DMS153 (cell line): ENCODE data around the gene CCNT2.
"Not testable (repeated sequence)": the region's sequence is repeated elsewhere in the genome, so short reads cannot be mapped to it uniquely, and the experiment has no call there.

Source experiments
- DNase-seq: peaks from one replicate; lab custom pipeline; 2025; lab: John Stamatoyannopoulos, UW

The CCNT2 gene

DNA sequence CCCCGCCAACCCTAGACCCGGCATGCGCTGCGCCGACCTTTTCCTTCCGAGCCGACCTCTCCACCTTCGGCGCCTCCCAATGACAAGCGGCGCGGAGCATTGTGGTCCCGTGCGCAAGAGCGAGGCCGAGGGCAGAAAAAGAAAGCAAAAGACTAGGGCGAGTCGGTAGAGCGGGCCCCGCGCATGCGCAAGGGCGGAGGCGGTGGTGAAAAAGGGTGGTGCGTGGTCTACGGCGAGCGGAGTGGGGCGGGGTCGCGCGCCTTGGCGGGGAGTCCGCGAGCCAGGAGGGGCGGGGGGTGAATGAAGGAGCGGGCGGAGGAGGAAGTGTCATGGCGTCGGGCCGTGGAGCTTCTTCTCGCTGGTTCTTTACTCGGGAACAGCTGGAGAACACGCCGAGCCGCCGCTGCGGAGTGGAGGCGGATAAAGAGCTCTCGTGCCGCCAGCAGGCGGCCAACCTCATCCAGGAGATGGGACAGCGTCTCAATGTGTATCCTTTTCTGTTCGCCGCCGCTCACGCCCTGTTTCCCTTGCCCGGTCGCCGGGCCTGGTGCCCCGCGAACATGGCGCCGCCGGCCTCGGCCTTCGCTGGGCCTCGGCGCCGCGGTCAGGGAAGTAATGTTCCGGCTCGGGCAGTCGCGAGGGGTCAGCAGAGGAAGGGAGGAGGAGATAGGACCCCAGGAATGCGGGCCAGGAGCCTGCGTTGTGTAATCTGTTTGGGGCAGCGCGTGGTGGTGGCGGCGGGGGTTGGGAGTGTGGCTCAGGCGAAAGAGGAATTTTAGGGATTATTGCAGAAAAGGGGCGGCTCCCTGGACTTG is at the start of gene CCNT2:
Gene CCNT2, plus strand, starts transcription at position 297 of the 815 bp plus-strand sequence. Its CDS starts 33 bp downstream, at position 330.
- DNase-seq, result peak; percentile 98

DNA sequence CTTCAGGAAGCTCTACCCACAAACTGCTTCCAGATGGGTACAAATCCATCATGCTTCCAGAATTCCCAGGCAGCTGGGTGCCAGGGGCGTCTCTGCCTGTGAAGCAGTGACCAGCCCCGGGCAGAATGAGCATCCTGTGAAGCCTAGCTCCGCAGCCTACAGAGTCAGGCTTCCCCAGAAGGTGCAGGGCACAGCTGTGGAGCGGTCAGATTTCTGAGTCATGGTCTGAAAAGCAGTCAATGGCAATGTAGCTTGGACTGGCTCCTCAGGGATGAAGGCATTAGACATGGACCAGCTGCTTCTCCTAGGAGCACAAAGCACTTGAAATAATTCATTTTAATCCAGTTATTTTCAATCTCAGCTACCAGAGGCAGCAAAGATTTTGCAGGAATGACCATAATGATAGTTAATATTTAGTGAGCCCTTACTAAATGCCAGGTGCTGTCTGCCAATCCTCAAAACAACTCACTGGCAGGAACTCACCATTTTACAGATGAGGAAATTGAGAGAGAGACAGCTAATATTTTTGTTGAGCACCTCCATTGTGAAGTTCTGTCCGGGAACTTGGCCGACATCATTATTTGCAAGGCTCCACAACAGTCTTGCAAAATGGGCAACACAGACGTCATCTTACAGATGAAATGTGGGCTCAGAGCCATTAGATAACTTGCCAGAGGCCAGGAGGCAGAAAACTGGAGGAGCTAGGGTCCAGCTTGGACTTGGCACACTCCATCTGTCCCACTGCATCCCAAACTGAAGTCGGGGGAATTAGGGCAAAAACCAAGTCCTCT is 48.5 kb upstream of the CCNT2 start:
- DNase-seq, result no peak

DNA sequence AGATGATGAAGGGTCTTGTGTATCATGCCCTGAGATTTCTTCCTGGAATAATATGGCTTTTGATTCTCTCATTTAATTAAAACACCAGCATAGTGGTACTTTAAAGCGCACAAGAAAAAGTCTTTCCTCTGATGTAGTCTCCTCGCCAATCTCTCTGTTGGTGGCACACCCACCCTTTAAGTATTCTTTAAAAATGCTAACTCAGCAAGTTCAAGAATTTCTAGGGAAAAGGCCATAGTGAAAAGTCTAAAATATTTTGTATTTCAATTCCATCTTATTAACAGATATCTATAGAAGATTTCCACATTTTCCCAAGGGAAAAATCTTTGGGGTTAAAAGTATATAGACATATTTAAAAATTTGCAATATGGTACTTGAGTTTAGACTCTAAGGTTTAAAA is 45.5 kb upstream of the CCNT2 start:
- DNase-seq, result no peak

DNA sequence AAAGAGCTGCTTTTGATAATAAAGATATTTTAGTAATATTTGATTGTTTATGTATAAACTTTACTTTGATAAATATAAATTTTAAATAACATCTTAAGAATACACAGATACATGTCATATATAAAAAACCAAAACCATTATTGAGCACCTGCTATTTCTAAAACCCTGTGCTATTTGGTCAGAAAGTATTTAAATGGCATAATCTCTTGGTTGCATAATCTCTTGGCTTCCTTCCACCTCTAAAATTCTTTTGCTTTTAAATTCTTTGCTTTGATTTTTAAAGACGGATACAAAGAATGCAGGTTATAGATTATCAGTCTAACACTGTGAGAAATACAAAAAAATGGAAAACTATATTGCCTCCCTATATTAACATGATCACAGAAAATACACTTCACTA is 43.3 kb upstream of the CCNT2 start:
- no peak for DNase-seq

DNA sequence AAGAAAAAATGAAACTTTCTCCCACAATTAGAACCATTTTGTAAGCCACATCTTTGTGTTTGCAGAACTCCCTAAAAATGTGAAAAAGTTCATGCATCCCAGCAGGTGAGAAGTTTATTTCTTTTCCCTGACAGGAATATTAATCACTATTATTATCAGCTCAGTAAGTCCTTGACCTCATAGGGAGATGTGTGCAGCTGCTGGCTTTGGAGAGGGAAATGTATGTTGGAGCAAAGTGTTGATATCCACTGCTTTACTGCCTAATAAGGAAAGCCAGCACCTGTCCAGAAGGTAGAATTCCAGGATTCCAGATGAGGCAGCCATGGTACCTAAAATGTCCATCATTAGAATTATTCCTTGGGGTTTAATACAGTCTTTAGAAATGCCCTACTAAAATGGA is 35.8 kb upstream of the CCNT2 start:
- no peak for DNase-seq

DNA sequence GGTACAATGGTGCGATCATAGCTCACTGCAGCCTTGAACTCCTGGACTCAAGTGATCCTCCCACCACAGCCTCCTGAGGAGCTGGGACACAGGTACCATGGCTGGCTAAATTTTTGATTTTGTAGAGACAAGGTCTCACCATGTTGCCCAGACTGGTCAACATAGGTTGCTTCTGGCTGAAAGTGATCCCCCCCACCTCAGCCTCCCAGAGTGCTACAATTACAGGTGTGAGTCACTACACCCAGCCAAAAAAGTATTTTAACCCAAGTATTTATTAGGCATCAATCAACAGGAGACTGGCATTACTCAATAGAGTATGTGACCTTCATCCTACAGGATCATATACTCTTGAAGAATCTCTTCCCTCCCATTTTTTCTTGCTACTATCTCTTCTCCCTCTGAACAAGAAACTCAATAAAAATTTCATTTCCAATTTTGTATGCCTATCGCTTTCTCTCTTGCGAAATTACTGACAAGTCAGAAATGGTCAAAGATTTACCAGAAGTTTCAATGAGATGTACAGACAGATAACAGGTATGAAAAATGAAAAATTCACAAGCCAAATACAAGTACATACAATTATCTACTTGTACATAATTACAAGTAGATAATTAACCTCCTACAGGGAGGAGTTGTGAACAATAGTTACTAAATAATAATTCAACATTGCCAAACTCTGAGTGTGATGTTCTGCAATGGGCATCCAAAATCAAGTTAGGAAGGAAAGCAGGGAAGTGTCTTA is 34.9 kb upstream of the CCNT2 start:
- no peak for DNase-seq

DNA sequence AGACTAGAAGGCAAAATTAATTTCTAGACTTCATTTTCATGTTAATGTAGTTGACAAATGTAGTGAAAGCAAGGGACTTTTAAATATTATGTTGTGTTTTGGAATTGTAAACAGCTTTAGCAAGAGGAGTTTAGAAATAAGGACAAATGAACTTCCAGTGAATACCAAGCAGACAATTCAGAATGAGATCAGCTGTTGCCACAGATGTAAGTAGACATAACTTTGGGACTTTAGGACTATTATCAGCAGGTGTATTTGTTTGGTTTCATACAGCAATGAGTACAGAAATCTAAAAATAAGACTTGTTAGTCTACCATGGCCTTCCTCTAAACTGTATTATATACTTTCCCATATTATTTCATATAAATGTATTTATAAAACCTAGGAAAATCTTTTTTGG is 34.2 kb upstream of the CCNT2 start:
- no peak for DNase-seq

DNA sequence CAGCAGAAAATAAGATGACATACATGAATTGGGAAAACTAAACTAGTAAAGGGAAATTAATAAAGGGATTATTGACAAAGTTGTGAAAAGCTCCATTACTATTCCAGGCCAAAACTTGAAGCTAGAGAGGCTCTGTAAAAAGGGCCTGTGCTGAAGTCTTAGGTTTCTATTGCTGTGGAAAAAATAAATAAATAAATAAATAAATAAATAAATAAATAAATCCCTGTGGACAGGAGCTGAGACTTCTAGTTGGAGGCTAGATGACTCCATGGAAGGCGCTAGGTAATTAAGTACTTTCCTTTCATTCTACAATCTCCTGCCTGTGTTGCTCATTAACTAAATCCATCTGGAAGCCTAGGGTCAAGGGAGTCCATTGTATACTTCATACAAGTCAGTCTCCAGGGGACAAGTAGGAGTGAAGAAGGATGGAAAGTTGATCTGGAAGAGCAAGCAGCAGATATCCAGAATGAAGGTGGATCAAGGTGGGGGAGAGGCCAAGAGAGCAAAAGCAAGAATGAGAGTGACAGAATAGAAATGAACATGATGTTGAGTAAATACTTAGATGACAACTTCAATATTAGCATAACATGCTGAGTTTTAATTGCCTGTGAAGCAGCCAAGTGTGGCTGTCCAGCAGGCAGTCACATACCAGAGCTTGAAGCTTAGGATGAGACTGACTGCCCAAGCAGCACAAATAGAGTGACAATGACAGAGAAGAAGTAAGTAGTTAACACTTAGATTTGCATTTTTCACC is 26.2 kb upstream of the CCNT2 start:
- DNase-seq, result no peak

DNA sequence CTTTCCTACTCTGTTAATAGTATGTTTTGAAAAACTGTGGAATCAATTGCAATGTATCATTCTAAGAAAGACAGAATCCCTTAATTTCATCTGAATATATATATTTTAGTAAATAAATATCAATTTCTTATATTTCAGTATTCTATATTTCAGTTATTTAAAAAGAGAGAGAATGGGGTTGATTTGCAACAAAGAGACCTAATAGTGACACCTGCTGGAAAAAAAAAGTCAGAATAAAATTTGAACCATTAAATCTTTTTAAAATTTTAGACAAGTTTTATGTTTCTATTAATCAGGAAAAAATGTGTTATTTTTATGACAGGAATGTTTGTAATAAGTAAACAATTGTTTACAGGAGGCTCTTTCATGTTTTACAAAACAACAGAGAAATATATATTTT is 20.7 kb upstream of the CCNT2 start:
- DNase-seq, result no peak

DNA sequence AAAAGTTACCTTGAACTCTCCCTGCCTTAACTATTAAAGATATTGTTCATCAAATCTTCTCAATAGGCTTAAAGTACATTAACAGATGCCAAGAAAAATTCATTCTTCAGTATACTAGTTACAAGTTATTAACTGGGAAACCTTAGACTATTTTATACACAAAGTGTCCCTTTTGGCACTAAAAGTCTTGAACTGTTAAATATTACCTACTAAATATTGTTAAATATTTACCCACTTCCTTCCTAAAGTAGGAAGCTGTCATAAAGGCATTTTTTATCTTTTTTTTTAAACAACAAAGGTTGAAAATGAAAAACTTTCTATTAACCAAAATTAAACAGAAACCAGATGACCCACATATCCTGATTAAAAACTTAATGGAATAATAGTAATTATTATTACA is 19.4 kb upstream of the CCNT2 start:
- DNase-seq, result no peak

DNA sequence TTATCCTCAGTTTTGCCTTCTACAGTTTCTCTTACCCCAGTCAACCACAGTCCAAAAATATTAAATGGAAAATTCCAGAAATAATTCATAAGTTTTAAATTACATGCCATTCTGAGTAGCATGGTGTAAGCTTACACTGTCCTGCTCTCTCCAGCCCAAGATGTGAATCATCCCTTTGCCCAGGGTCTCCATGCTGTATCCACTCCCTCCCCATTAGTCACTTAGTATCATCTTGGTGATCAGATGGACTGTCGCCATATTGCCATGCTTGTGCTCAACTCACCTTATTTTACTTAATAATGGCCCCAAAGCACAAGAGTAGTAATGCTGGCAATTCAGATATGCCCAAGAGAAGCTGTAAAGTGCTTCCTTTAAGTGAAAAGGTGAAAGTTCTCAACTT is 18.5 kb upstream of the CCNT2 start:
- DNase-seq, result no peak

DNA sequence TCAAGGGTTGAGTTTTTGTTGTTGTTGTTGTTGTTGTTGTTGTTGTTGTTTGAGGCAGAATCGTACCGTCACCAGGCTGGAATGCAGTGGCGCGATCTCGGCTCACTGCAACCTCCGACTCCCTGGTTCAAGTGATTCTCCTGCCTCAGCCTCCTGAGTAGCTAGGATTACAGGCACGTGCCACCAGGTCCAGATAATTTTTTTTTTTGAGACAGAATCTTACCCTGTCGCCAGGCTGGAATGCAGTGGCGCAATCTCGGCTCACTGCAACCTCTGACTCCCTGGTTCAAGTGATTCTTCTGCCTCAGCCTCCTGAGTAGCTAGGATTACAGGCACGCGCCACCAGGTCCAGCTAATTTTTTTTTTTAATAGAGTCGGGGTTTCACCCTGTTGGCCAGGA is 14.9 kb upstream of the CCNT2 start:
- DNase-seq, result not testable (repeated sequence)

DNA sequence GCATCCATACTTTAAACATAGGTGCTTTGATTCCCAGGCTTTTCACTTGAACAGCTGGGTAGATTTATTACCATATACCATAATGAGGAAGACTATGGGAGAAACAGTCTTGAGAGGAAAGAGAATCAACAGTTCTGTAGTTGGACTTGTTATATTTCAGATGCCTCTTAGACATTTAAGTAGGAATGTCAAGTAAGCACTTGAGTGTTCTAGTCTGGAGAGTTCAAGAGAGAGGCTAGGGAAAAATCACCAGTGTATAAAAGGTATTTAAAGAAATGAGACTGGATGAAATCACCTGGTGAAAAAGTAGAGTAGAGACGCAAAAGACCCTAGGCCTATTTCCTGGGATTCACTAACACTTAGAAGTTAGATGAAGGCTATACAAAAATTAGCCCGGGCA is 13.5 kb upstream of the CCNT2 start:
- DNase-seq, result no peak

DNA sequence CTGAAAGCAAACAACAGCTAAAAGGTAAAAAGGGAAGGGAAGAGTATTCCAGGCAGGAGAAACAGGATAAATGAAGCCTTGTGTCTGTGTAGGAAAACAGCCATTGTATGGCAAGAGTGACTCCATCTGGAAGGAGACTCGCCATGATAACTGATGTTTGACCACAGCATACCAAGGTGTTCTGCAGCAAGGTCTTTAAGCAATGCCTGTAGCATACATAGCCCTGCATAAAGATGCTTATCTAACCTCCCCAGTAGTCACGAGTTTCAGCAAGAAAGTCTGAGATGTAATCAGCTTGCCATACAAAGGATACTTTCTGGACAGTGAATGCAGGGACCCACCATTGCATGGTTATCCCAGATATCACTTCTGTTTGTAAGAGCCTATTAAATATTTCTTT is 11.9 kb upstream of the CCNT2 start:
- DNase-seq, result no peak

DNA sequence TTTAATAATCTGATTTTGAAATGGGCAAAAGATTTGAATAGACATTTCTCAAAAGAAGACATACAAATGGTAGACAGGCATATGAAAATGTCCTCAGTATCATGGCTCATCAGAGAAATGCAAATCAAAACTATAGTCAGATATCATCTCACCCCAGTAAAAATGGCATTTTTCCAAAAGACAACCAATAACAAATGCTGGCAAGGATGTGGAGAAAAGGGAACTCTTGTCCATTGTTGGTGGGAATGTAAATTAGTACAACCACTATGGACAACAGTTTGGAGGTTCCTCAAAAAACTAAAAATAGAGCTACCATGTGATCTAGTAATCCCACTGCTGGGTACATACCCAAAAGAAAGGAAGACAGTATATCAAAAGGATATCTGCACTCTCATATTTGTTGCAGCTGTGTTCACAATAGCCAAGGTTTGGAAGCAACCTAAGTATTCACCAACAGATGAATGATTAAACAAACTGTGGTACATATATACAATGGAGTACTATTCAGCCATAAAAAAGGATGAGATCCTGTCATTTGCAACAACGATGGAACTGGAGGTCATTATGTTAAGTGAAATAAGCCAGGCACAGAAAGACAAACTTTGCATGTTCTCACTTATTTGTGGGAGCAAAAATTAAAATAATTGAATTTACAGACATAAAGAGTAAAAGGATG is 11.0 kb upstream of the CCNT2 start:
- not testable (repeated sequence) for DNase-seq

DNA sequence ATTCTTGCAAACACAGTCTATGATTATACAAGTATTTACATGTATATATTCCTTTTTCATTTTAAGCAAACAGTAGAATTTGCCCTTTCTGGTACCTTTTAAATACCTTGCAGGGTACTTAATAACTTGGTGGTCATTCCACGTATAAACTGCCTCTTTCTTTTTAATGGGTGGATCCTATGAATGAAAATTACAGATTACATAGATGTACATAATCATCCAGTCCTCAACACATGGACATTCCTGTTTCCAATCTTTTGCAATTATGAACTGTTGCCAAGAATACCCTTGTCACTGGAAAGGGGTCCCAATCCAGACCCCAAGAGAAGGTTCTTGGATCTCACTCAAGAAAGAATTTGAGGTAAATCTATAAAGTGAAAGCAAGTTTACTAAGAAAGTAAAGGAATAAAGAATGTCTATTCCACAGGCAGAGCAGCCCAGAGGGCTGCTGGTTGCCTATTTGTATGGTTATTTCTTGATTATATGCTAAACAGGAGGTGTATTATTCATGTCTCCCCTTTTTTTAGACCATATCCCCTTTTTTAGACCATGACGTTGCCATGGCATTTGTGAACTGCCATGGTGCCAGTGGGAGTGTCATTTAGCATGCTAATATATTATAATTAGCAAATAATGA is 7.7 kb upstream of the CCNT2 start:
- no peak for DNase-seq

DNA sequence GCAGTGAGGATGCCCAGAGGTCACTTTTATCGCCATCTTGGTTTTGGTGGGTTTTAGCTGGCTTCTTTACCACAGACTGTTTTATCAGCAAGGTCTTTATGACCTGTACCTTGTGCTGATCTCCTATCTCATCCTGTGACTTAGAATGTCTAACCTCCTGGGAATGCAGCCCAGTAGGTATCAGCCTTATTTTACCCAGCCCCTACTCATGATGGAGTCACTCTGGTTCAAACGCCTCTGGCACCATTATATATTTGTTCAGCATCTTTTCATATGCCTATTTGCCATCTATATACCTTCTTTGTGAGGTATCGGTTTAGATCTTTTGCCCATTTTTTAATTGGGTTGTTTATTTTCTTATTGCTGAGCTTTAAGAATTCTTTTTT is 7.2 kb upstream of the CCNT2 start:
- DNase-seq, result no peak

DNA sequence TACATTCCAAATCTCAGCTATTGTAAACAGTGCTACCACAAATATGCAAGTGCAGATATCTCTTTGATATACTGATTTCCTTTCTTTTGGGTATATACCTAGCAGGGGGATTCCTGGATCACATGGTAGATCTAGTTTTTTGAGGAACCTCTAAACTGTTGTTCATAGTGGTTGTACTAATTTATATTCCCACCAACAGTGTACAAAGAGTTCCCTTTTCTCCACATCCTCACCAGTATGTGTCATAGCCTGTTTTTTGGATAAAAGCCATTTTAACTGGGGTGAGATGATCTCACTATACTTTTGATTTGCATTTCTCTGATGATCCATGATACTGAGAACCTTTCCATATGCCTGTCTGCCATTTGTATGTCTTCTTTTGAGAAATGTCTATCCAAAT is 6.3 kb upstream of the CCNT2 start:
- DNase-seq, result no peak

DNA sequence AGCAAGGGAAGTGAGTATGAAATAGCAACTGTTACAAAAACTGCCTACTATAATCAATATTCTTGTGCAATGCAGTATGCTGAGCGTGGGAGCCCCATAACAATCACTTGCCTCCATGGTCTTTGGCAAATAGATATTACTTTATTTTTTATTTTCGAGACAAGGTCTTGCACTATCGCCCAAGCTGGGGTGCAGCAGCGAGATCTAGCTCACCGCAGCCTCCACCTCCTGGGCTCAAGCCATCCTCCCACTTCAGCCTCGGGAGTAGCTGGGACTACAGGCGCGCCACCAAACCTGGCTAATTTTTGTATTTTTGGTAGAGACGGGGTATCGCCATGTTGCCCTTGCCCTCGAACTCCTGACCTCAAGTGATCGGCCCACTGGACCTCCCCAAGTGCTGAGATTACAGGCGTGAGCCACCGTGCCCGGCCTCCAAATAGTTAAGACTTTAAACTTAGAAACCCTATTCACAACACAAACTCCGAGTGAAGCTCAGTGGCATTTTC is 1.2 kb upstream of the CCNT2 start:
- peak; percentile 22 for DNase-seq

DNA sequence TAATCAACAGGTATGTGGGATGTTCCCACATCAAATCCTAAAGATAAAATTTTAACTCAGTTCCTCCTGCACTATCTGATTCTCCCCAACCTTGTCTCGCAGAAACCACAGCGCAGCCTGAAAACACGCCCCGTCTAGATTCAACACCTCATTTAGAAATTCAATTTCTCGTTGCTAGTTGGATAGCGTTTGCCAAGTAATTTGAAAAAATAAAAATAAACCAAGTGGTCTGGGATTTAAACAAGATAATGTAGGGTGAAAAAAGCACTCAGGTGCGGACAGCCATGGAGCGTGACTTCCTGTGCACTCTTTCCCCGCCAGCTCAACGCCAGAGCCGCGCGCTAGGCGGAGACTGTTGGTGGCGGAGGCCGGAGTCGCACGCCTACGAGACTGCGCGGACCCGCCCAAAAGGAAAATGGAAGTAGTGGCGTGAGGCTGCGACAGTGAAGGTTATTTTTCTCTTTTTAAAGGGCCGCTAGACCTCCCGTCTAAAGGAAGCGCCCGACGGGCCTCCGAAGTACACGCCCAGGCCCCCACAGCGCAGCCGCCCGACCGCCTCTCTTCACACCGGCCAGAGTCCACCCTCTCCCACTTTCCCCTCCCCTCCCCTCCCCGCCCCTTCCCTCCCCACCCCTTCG is 615 bp upstream of the CCNT2 start:
- peak; percentile 94 for DNase-seq
